DMS114 treated with DMSO at 0.1 percent for 48 hours (cell line): ENCODE measurements around the gene ISCA2.
"Not testable (repeated sequence)": the region's sequence is repeated elsewhere in the genome, so short reads cannot be mapped to it uniquely, and the experiment has no call there.

Experiments used
- DNase-seq: peaks from one replicate; lab custom pipeline; 2025; ENCODE audit not compliant: unreplicated experiment; lab: John Stamatoyannopoulos, UW

ISCA2 gene

GRCh38 chr14:74493343-74494261, at the start of gene ISCA2:
Gene ISCA2 (plus strand): TSS chr14:74493765. CDS start chr14:74493775, 10 bp downstream.
- peak; percentile 98 for DNase-seq

GRCh38 chr14:74444866-74445265, 48.7 kb upstream of the ISCA2 start:
- DNase-seq, result no peak

GRCh38 chr14:74454397-74454796, 39.2 kb upstream of the ISCA2 start:
- DNase-seq, result not testable (repeated sequence)

GRCh38 chr14:74456684-74457564, 36.6 kb upstream of the ISCA2 start:
- DNase-seq, result no peak

GRCh38 chr14:74457565-74457895, 36.0 kb upstream of the ISCA2 start:
- no peak for DNase-seq

- DNase-seq, result no peak
These were observed 34.1 kb upstream of the ISCA2 start for GRCh38 chr14:74459289-74459946.

GRCh38 chr14:74459976-74460375, 33.6 kb upstream of the ISCA2 start:
- DNase-seq, result no peak

- DNase-seq, result no peak
These were observed 30.6 kb upstream of the ISCA2 start for GRCh38 chr14:74462993-74463392.

- DNase-seq, result no peak
These were observed 29.9 kb upstream of the ISCA2 start for GRCh38 chr14:74463697-74464096.

- DNase-seq, result no peak
These were observed 28.8 kb upstream of the ISCA2 start for GRCh38 chr14:74464785-74465184.

GRCh38 chr14:74465335-74465734, 28.2 kb upstream of the ISCA2 start:
- no peak for DNase-seq

GRCh38 chr14:74468513-74468912, 25.1 kb upstream of the ISCA2 start:
- DNase-seq, result no peak

GRCh38 chr14:74469548-74470518, 23.7 kb upstream of the ISCA2 start:
- no peak for DNase-seq

GRCh38 chr14:74472601-74473000, 21.0 kb upstream of the ISCA2 start:
- DNase-seq, result no peak

GRCh38 chr14:74474376-74474775, 19.2 kb upstream of the ISCA2 start:
- no peak for DNase-seq

GRCh38 chr14:74475678-74476077, 17.9 kb upstream of the ISCA2 start:
- DNase-seq, result no peak

GRCh38 chr14:74476107-74476506, 17.5 kb upstream of the ISCA2 start:
- DNase-seq, result no peak

- DNase-seq, result no peak
These were observed 17.0 kb upstream of the ISCA2 start for GRCh38 chr14:74476607-74477006.

- peak; percentile 39 for DNase-seq
These were observed 14.4 kb upstream of the ISCA2 start for GRCh38 chr14:74478996-74479635.

- no peak for DNase-seq
These were observed 13.5 kb upstream of the ISCA2 start for GRCh38 chr14:74480046-74480445.
